Retina (tissue), 1 donor: Measurements from ENCODE around the gene IL25.
A peak's percentile ranks its signal among the peaks of the same experiment; 100 is the strongest.
"Not testable (repeated sequence)": the region's sequence is repeated elsewhere in the genome, so short reads cannot be mapped to it uniquely, and the experiment has no call there.

Experiments used
- DNase-seq: peaks from one replicate; pipeline ENCODE4 v3.0.0-alpha.2; 2016

Gene IL25

GRCh38 chr14:23372509-23372908 lies at the start of gene IL25:
IL25 (plus strand) TSS chr14:23372809.
- no peak for DNase-seq

- DNase-seq: no peak
Observed at GRCh38 chr14:23323838-23324454, 48.7 kb upstream of the IL25 start.

- no peak for DNase-seq
Observed at GRCh38 chr14:23324455-23324846, 48.2 kb upstream of the IL25 start.

- no peak for DNase-seq
Observed at GRCh38 chr14:23324993-23325392, 47.6 kb upstream of the IL25 start.

- not testable (repeated sequence) for DNase-seq
Observed at GRCh38 chr14:23325746-23326145, 46.9 kb upstream of the IL25 start.

GRCh38 chr14:23326491-23327332 lies 45.9 kb upstream of the IL25 start:
- DNase-seq: no peak

- peak; percentile 65 for DNase-seq
Observed at GRCh38 chr14:23327947-23328744, 44.5 kb upstream of the IL25 start.

GRCh38 chr14:23335623-23336022 lies 37.0 kb upstream of the IL25 start:
- DNase-seq: no peak

- DNase-seq: no peak
Observed at GRCh38 chr14:23339506-23340268, 32.9 kb upstream of the IL25 start.

GRCh38 chr14:23344481-23344880 lies 28.1 kb upstream of the IL25 start:
- DNase-seq: no peak

- no peak for DNase-seq
Observed at GRCh38 chr14:23345987-23346692, 26.5 kb upstream of the IL25 start.

GRCh38 chr14:23346693-23347405 lies 25.8 kb upstream of the IL25 start:
- no peak for DNase-seq

GRCh38 chr14:23347406-23348296 lies 25.0 kb upstream of the IL25 start:
- DNase-seq: no peak

GRCh38 chr14:23348297-23348655 lies 24.3 kb upstream of the IL25 start:
- DNase-seq: no peak

- no peak for DNase-seq
Observed at GRCh38 chr14:23349156-23349845, 23.3 kb upstream of the IL25 start.

GRCh38 chr14:23351681-23352505 lies 20.7 kb upstream of the IL25 start:
- DNase-seq: peak; percentile 83

- DNase-seq: peak; percentile 93
Observed at GRCh38 chr14:23352506-23353432, 19.8 kb upstream of the IL25 start, which contains the start of gene SLC22A17. SLC22A17 (minus strand) TSS chr14:23352887.

- DNase-seq: no peak
Observed at GRCh38 chr14:23353433-23353780, 19.2 kb upstream of the IL25 start.
